Lower lobe of right lung (tissue), 2 donors: ENCODE data around the gene SEMA4A. TPM values are rescaled to one million over a fixed set of nuclear protein-coding genes. Genes with fewer than 3 reads are reported as not detected.
"Not testable (repeated sequence)": the region's sequence is repeated elsewhere in the genome, so short reads cannot be mapped to it uniquely, and the experiment has no call there.

Source experiments
- ATAC-seq, 2 donors: fragments of 200-7000 bp; cut with Tn5 transposase; one replicate each; pipeline ENCODE4 v1.9.1; 2020 to 2022; ENCODE audit warnings: mild to moderate bottlenecking in 2 of 2, moderate library complexity in 2 of 2
- DNase-seq: peaks from one replicate; pipeline ENCODE4 v3.0.0-alpha.2; 2020
- H3K27ac ChIP-seq: fragments of 200-600 bp; one replicate; pipeline ENCODE4 v1.8.0; 2022
- H3K27me3 ChIP-seq: fragments of 200-600 bp; one replicate; pipeline ENCODE4 v1.8.0; 2022; ENCODE audit warnings: low read depth
- H3K36me3 ChIP-seq: fragments of 200-600 bp; one replicate; pipeline ENCODE4 v1.8.0; 2022; ENCODE audit warnings: mild to moderate bottlenecking
- H3K4me1 ChIP-seq: fragments of 200-600 bp; one replicate; pipeline ENCODE4 v1.8.0; 2022
- H3K4me3 ChIP-seq: fragments of 200-600 bp; one replicate; pipeline ENCODE4 v1.8.0; 2022; ENCODE audit warnings: mild to moderate bottlenecking
- H3K9me3 ChIP-seq: fragments of 200-600 bp; one replicate; pipeline ENCODE4 v1.8.0; 2022
- intact Hi-C: fragments of 100-400 bp; cut with DNase I; formaldehyde crosslinking; loops from one replicate; pipeline ENCODE4 v1.11.0; 2022
- total RNA-seq: library from RNA; stranded (reverse); fragmentation: NEBNext Ultra II Directional; extraction: Animal tissue kit (Norgen Biotek cat#: 25700); gene quantifications from one replicate; pipeline ENCODE4 v1.2.1, GENCODE V29; 2021
- TF ChIP-seq, protein P1 (sequence below): fragments of 200-600 bp; IDR thresholded peaks from one replicate; pipeline ENCODE4 v1.8.0; 2022; ENCODE audit warnings: antibody characterized with exemption, mild to moderate bottlenecking
- donor health status: DM: no; HTN: yes; CAD: no; lungs with severe emphysema.

SEMA4A gene
- total RNA-seq, 1 donor from 2014 or later, result 28.9 TPM

DNA sequence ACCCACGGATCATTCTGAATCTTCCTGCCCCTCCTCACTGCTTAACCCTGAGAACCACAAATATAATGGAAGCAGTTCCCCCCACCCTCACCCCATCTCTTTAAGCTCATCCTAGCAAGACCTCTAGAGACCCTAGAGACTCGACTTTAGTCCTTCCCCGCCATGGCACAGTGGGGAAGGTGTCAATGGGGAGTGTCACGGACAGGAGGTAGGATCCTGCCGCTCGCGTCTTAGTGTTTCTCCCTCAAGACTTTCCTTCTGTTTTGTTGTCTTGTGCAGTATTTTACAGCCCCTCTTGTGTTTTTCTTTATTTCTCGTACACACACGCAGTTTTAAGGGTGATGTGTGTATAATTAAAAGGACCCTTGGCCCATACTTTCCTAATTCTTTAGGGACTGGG is 58.7 kb downstream of the SEMA4A start:
- H3K36me3 ChIP-seq, result peaks cover 52% of the 10 kb centered on the region
- ATAC-seq (no peak), DNase-seq (no peak)
- H3K4me1 ChIP-seq, result peaks cover 17% of the 10 kb centered on the region
- intact Hi-C loops, result no loop called here
- no peaks in the 10 kb centered on the region for H3K9me3 ChIP-seq
- H3K27ac ChIP-seq, result peak overlapping the region; percentile 94
- TF ChIP-seq, protein P1, sequence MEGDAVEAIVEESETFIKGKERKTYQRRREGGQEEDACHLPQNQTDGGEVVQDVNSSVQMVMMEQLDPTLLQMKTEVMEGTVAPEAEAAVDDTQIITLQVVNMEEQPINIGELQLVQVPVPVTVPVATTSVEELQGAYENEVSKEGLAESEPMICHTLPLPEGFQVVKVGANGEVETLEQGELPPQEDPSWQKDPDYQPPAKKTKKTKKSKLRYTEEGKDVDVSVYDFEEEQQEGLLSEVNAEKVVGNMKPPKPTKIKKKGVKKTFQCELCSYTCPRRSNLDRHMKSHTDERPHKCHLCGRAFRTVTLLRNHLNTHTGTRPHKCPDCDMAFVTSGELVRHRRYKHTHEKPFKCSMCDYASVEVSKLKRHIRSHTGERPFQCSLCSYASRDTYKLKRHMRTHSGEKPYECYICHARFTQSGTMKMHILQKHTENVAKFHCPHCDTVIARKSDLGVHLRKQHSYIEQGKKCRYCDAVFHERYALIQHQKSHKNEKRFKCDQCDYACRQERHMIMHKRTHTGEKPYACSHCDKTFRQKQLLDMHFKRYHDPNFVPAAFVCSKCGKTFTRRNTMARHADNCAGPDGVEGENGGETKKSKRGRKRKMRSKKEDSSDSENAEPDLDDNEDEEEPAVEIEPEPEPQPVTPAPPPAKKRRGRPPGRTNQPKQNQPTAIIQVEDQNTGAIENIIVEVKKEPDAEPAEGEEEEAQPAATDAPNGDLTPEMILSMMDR, result no peak
- H3K27me3 ChIP-seq, result no peaks in the 10 kb centered on the region
- peak overlapping the region; percentile 71 for H3K4me3 ChIP-seq

DNA sequence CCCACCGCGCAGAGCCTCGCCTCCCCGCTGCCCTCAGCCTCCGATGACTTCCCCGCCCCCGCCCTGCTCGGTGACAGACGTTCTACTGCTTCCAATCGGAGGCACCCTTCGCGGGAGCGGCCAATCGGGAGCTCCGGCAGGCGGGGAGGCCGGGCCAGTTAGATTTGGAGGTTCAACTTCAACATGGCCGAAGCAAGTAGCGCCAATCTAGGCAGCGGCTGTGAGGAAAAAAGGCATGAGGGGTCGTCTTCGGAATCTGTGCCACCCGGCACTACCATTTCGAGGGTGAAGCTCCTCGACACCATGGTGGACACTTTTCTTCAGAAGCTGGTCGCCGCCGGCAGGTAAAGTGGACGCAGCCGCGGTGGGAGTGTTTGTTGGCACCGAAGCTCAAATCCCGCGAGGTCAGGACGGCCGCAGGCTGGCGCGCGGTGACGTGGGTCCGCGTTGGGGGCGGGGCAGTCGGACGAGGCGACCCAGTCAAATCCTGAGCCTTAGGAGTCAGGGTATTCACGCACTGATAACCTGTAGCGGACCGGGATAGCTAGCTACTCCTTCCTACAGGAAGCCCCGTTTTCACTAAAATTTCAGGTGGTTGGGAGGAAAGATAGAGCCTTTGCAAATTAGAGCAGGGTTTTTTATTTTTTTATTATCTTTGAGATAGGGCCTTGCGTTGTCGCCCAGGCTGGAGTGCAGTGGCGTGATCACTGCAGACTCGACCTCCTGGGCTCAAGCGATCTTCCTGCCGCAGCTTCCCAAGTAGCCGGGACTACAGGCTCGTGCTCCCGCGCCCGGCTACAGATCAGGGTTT is 59.7 kb downstream of the SEMA4A start, which contains the start of gene PMF1:
Gene PMF1, plus strand, starts transcription at position 175 of the 811 bp plus-strand sequence. Its CDS starts 9 bp downstream, at position 184.
- no peaks in the 10 kb centered on the region for H3K27me3 ChIP-seq
- H3K4me1 ChIP-seq, result peaks cover 26% of the 10 kb centered on the region
- ATAC-seq (peak; percentile 98 to 99), DNase-seq (peak; percentile 98)
- peak within 1 kb of the TSS; percentile 71 for H3K4me3 ChIP-seq
- peak within 1 kb of the TSS; percentile 94 for H3K27ac ChIP-seq
- TF ChIP-seq, protein P1, result no peak
- H3K9me3 ChIP-seq, result no peaks in the 10 kb centered on the region
- H3K36me3 ChIP-seq, result peaks cover 43% of the 10 kb centered on the region
- intact Hi-C loops, result no loop called here

DNA sequence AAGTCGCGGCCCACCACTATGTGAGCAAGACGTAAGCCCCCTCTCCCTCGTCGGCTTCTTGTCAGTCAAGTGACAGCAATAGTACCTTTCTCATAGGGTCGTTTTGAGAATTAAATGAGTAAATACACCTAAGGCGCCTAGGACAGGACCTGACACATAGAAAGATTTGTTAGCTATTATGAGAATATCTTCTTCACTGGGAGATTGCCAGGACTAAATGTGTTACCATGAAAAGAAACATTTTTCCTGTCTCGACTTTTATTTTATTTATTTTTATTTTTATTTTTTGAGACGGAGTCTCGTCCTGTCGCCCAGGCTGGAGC is 60.2 kb downstream of the SEMA4A start:
- DNase-seq (no peak), ATAC-seq (no peak)
- TF ChIP-seq, protein P1, result no peak
- Histone ChIP-seq H3K4me3 (peak overlapping the region; percentile 71), H3K36me3 (peaks cover 37% of the 10 kb centered on the region), H3K9me3 (no peaks in the 10 kb centered on the region), H3K4me1 (peaks cover 32% of the 10 kb centered on the region), H3K27me3 (no peaks in the 10 kb centered on the region), H3K27ac (peak overlapping the region; percentile 94)
- intact Hi-C loops, result no loop called here

DNA sequence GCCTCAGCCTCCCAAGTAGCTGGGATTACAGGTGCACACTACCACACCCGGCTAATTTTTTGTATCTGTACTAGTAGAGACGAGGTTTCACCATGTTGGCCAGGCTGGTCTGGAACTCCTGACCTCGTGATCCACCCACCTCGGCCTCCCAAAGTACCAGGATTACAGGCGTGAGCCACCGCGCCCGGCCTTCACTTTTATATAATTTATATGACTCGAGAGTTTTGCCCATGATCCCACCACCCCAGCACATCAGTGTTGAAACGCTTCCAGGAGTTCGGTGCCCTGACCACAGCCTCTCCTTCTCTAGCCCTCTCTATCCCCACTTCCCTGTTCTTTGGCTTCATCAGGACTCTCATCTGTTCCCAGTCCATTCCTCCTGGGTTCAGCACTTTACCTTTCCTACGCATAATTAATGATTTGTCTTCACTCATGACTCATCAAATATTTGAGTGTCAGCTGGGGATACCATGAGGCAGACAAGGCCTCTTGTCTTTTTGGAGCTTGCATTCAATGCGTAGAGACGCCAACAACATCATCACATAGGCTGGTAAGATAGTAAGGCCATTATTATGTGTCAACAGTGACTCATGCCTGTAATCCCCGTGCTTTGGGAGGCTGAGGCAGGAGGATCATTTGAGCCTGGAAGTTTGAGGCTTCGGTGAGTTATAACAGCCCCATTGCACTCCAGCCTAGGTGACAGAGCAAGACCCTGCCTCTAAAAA is 60.8 kb downstream of the SEMA4A start:
- ATAC-seq (no peak), DNase-seq (no peak)
- intact Hi-C loops, result no loop called here
- Histone ChIP-seq H3K9me3 (no peaks in the 10 kb centered on the region), H3K4me3 (peak overlapping the region; percentile 71), H3K4me1 (peaks cover 32% of the 10 kb centered on the region), H3K27ac (peak overlapping the region; percentile 94), H3K36me3 (peaks cover 32% of the 10 kb centered on the region), H3K27me3 (no peaks in the 10 kb centered on the region)
- TF ChIP-seq, protein P1, result no peak

DNA sequence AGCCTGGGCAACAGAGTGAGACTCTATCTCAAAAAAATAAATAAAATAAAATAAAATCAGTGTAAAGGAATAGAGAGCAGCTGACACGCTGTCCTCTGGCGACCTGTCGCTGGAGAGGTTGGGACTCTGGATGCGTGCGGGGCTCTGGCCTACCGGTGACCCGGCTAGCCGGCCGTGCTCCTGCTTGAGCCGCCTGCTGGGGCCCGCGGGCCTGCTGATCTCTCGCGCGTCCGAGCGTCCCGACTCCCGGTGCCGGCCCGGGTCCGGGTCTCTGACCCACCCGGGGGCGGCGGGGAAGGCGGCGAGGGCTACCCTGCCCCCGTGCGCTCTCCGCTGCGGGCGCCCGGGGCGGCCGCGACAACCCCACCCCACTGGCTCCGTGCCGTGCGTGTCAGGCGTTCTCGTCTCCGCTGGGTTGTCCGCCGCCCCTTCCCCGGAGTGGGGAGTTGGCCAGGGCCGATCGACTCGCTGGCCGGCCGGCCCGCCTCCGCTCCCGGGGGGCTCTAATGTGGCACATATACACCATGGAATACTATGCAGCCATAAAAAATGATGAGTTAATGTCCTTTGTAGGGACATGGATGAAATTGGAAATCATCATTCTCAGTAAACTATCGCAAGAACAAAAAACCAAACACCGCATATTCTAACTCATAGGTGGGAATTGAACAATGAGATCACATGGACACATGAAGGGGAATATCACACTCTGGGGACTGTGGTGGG is 63.1 kb downstream of the SEMA4A start:
- peaks cover 32% of the 10 kb centered on the region for H3K4me1 ChIP-seq
- peaks cover 26% of the 10 kb centered on the region for H3K36me3 ChIP-seq
- H3K9me3 ChIP-seq, DNase-seq, H3K27me3 ChIP-seq, ATAC-seq, intact Hi-C loops, H3K4me3 ChIP-seq, H3K27ac ChIP-seq: not testable (repeated sequence)
